Adrenal gland (tissue), 12 donors: ENCODE data around the gene PNPLA7. TPM values are rescaled to one million over a fixed set of nuclear protein-coding genes. Genes with fewer than 3 reads are reported as not detected.

Experiments
- DNase-seq, 7 donors: peaks; one replicate each; pipeline ENCODE4 v3.0.0-alpha.2; 2019 to 2020
- H3K27ac ChIP-seq, 5 donors: fragments of 200-600 bp; sonication (generic) in 4 of 5; 1 replicate in 3 of 5; 2 replicates in 2 of 5; pipeline versions ENCODE4 v1.5.1 to v1.8.0; 2016 to 2020; ENCODE audit warnings: mild to moderate bottlenecking in 1 of 5
- H3K27me3 ChIP-seq: fragments of 200-600 bp; 2 replicates; pipeline ENCODE4 v1.8.0; 2021
- H3K36me3 ChIP-seq, 2 donors: fragments of 200-600 bp; replicated peaks in 1 of 2; 1 replicate in 1 of 2; 2 replicates in 1 of 2; pipeline versions ENCODE4 v1.5.1 to v1.8.0; 2018 to 2022
- H3K4me1 ChIP-seq, 2 donors: fragments of 200-600 bp; replicated peaks in 1 of 2; 1 replicate in 1 of 2; 2 replicates in 1 of 2; pipeline versions ENCODE4 v1.5.1 to v1.8.0; 2018 to 2021
- H3K4me3 ChIP-seq, 4 donors: fragments of 200-600 bp; sonication (generic) in 3 of 4; one replicate each; pipeline ENCODE4 v1.5.1; 2016 to 2018
- H3K9me3 ChIP-seq, 3 donors: fragments of 200-600 bp; sonication (generic) in 1 of 3; replicated peaks in 1 of 3; 1 replicate in 2 of 3; 2 replicates in 1 of 3; pipeline versions ENCODE4 v1.5.1 to v1.8.0; 2016 to 2021
- POLR2A ChIP-seq, 2 donors: fragments of 450-650 bp; IDR thresholded peaks; one replicate each; pipeline ENCODE4 v1.6.1; 2017; ENCODE audit warnings: antibody characterized with exemption in 2 of 2, mild to moderate bottlenecking in 2 of 2, moderate library complexity in 1 of 2
- WGBS, 4 donors: extraction: QIAGEN DNeasy Blood & Tissue Kit in 2 of 4; methylation state at CpG; one replicate each; pipeline versions ENCODE4 v1.1.5 to v1.1.7; 2013 to 2017; 5-methylcytosine and 5-hydroxymethylcytosine counted together
- intact Hi-C, 2 donors: fragments of 100-400 bp; cut with DNase I; formaldehyde crosslinking; loops; one replicate each; pipeline versions ENCODE4 v1.14.1 to v1.15.0; 2022 to 2023
- polyA plus RNA-seq, 3 donors: library from polyadenylated mRNA; stranded (reverse); fragments of 200-250 nt in 2 of 3; fragments of 350-450 nt in 1 of 3; fragmentation: Illumina TruSeq in 1 of 3; extraction: RNeasy Lipid Tissue Mini Kit (QIAGEN cat#74804) in 1 of 3; gene quantifications; one replicate each; pipeline ENCODE4 v1.2.3, GENCODE V29; 2013 to 2014
- total RNA-seq, 9 donors: library from RNA; depleted of rRNA in 4 of 9; stranded (reverse); fragments of >200 nt in 4 of 9; fragments of 120-200 nt in 1 of 9; fragmentation: NEBNext Ultra II Directional in 1 of 9; extraction: Animal tissue kit (Norgen Biotek cat#: 25700) in 1 of 9; gene quantifications; one replicate each; pipeline versions ENCODE4 v1.1.0 to v1.2.4, GENCODE V29; 2013 to 2023
- TF ChIP-seq, protein P1 (sequence below), 6 experiments: fragments of 450-650 bp in 4 of 6; fragments of 200-600 bp in 2 of 6; sonication (generic) in 1 of 6; IDR thresholded peaks; 1 replicate in 5 of 6; 2 replicates in 1 of 6; pipeline versions ENCODE4 v1.5.1 to v1.8.0; 2016 to 2021; ENCODE audit warnings: antibody characterized with exemption in 6 of 6, mild to moderate bottlenecking in 2 of 6, moderate library complexity in 1 of 6
- donor health status: healthy with polysubstance abuse.
- donor health status: Bipolar disorder and iron deficiency.
- donor health status: DM: yes; HTN: yes; CAD: no.
- donor health status: DM: no; HTN: no; CAD: no.
- donor health status: DM: no; HTN: no; CAD: no.
- donor health status: DM: yes; HTN: yes; CAD: no.

Gene PNPLA7
- total and polyA plus RNA-seq, 12 donors: 0.44 to 64.1 (median 10.8) TPM

DNA sequence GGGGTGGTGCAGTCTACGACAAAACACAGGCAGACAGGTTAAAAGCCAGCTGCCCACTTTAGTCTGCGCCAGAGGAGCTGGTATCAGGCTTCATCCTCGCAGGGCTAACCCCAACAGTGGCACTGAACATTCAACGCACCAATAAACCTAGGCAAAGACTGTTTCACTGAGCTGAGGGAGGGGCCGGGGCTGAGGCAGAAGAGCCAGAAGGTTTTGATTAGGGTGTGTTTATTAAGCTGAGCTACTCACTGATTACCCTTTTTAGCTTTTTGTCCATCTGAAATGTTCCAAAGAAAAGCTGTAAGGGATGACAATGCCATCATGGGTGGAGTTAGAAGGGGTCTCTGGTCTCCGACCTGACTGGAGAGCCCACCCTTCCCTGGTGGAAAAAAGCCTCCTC, 38.7 kb upstream of the PNPLA7 start:
- H3K9me3 ChIP-seq: no peaks in the 10 kb centered on the region

DNA sequence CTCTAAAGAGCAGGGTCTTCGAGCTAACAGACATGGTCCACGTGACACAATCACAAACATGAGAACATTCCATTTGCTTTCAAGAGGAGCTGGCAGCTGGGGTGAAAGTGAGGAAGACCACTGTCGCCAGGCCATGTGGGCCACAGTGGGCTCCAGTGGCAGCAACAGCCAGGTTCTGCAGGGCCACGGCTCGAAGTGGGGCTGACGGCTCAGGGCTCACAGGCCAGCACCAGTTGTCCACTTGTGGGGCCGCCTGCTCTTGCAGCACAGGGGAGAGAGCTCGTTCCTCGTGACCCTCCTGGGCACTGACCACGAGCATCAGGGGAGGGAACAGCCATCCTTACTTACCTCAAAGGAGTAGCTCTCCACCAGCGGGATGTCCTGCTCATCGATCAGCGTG, 38.1 kb upstream of the PNPLA7 start:
- intact Hi-C loops: no loop called here
- no peak for DNase-seq
- 88 to 93% (median 91%) methylated on average over 6 to 13 of the region's 13 CpGs for WGBS, 4 donors
- Histone ChIP-seq H3K27me3 (no peaks in the 10 kb centered on the region), H3K27ac (no peak overlapping the region), H3K36me3 (peaks cover 0 to 29% of the 10 kb centered on the region in 2 donors), H3K4me3 (no peak overlapping the region), H3K4me1 (peaks cover 7 to 16% of the 10 kb centered on the region in 2 donors), H3K9me3 (no peaks in the 10 kb centered on the region)
- TF ChIP-seq, protein P1, sequence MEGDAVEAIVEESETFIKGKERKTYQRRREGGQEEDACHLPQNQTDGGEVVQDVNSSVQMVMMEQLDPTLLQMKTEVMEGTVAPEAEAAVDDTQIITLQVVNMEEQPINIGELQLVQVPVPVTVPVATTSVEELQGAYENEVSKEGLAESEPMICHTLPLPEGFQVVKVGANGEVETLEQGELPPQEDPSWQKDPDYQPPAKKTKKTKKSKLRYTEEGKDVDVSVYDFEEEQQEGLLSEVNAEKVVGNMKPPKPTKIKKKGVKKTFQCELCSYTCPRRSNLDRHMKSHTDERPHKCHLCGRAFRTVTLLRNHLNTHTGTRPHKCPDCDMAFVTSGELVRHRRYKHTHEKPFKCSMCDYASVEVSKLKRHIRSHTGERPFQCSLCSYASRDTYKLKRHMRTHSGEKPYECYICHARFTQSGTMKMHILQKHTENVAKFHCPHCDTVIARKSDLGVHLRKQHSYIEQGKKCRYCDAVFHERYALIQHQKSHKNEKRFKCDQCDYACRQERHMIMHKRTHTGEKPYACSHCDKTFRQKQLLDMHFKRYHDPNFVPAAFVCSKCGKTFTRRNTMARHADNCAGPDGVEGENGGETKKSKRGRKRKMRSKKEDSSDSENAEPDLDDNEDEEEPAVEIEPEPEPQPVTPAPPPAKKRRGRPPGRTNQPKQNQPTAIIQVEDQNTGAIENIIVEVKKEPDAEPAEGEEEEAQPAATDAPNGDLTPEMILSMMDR (IDR thresholded peaks at IDR 0.05): no peak
- TF ChIP-seq POLR2A (IDR thresholded peaks at IDR 0.05): no peak

More for the DNA sequence above, 38.7 kb upstream of the PNPLA7 start:
- DNase-seq: no peak
- no peaks in the 10 kb centered on the region for H3K27me3 ChIP-seq
- intact Hi-C loops: no loop called here
- H3K36me3 ChIP-seq: peaks cover 0 to 29% of the 10 kb centered on the region in 2 donors
- H3K4me3 ChIP-seq: no peak overlapping the region
- H3K4me1 ChIP-seq: peaks cover 7 to 16% of the 10 kb centered on the region in 2 donors
- 90 to 96% (median 92%) methylated on average over 2 to 6 of the region's 6 CpGs for WGBS, 4 donors
- TF ChIP-seq, protein P1 (IDR thresholded peaks at IDR 0.05): no peak
- TF ChIP-seq POLR2A (IDR thresholded peaks at IDR 0.05): no peak
- no peak overlapping the region for H3K27ac ChIP-seq

DNA sequence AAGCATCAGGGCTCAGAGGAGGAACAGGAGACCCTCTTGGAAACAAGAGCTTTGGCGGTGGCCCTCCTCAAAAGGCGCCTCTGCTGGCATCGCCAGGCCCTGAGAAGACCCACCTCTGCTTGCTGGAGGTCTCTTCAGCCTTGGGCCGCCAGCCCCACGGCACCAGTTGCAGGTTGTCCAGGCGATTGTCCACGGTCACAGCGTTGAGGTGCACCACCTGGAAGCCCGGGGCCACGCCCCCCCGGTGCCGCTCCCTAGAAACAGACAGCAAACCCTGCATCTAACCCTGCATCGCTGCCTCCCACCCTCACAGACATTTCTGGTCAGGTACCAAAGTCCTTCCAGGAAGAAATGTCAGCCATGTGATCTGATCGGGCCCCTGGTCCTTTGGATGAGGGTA, 36.7 kb upstream of the PNPLA7 start:
- H3K27ac ChIP-seq: no peak overlapping the region
- H3K9me3 ChIP-seq: no peaks in the 10 kb centered on the region
- no peaks in the 10 kb centered on the region for H3K27me3 ChIP-seq
- TF ChIP-seq POLR2A (IDR thresholded peaks at IDR 0.05): no peak
- TF ChIP-seq, protein P1 (IDR thresholded peaks at IDR 0.05): no peak
- H3K4me1 ChIP-seq: peaks cover 7 to 16% of the 10 kb centered on the region in 2 donors
- no peak for DNase-seq
- H3K36me3 ChIP-seq: peaks cover 0 to 39% of the 10 kb centered on the region in 2 donors
- H3K4me3 ChIP-seq: no peak overlapping the region
- intact Hi-C loops: no loop called here
- WGBS, 4 donors: 89 to 94% (median 93%) methylated on average over 6 to 14 of the region's 14 CpGs

DNA sequence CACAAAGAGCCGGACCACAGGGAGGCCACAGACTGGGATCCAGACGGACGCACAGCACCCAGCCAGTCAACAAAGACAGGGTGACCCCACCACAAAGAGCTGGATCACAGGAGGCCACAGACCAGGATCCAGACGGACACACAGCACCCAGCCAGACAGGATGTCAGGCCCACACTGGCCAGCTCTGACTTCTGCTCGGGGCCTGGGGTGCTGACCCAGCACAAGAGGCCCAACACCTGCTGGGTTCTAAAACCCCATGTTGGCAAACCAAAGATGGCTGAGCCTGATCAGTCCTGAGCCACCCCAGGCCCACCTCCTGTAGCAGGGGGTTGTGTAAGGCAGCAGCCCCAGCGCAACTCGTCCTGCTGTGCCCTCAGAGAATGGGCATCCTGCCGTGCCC, 33.8 kb upstream of the PNPLA7 start:
- intact Hi-C loops: no loop called here
- H3K36me3 ChIP-seq: peaks cover 0 to 47% of the 10 kb centered on the region in 2 donors
- 73 to 92% (median 79%) methylated on average over 2 to 8 of the region's 8 CpGs for WGBS, 4 donors

More for the DNA sequence above, 33.8 kb upstream of the PNPLA7 start:
- Histone ChIP-seq H3K9me3 (no peaks in the 10 kb centered on the region), H3K4me1 (peaks cover 5 to 9% of the 10 kb centered on the region in 2 donors), H3K27me3 (no peaks in the 10 kb centered on the region), H3K4me3 (no peak overlapping the region), H3K27ac (no peak overlapping the region)
- no peak for DNase-seq
- no peak for TF ChIP-seq POLR2A (IDR thresholded peaks at IDR 0.05)
- TF ChIP-seq, protein P1 (IDR thresholded peaks at IDR 0.05): no peak
